Activated CD8-positive, alpha-beta memory T cell treated with anti-CD3 and anti-CD28 coated beads, Interleukin-2, amount 10 ng/mL, durations not matched to agents 7 days and 5 days (primary cell): Measurements from ENCODE around the gene TRIM71. TPM values are rescaled to one million over a fixed set of nuclear protein-coding genes. Genes with fewer than 3 reads are reported as not detected.

Source experiments
- ATAC-seq: fragments of 150-1000 bp; cut with Tn5 transposase; one replicate; pipeline ENCODE4 v1.10.0; 2021; ENCODE audit warnings: moderate library complexity
- CTCF ChIA-PET: fragments of 350-600 bp; sonication (Branson Sonifier 250); formaldehyde crosslinking; loops from one replicate; lab custom pipeline; 2021; ENCODE audit warnings: antibody characterized with exemption; lab: Charles Lee
- DNase-seq: peaks from one replicate; pipeline ENCODE4 v3.0.0-alpha.2; 2020
- H3K27ac Mint-ChIP-seq: one replicate; pipeline ENCODE4 v1.8.0; 2021; ENCODE audit warnings: mild to moderate bottlenecking, mixed read lengths
- H3K27me3 Mint-ChIP-seq: one replicate; pipeline ENCODE4 v1.8.0; 2021; ENCODE audit warnings: mixed read lengths
- H3K36me3 Mint-ChIP-seq: one replicate; pipeline ENCODE4 v1.8.0; 2021; ENCODE audit warnings: mild to moderate bottlenecking, mixed read lengths
- H3K4me1 Mint-ChIP-seq: one replicate; pipeline ENCODE4 v1.8.0; 2021; ENCODE audit warnings: mixed read lengths
- H3K4me3 Mint-ChIP-seq: one replicate; pipeline ENCODE4 v1.8.0; 2021; ENCODE audit warnings: mild to moderate bottlenecking, moderate library complexity, mixed read lengths
- H3K9me3 Mint-ChIP-seq: one replicate; pipeline ENCODE4 v1.8.0; 2022; ENCODE audit warnings: low read depth, mixed read lengths
- total RNA-seq, 2 experiments: library from RNA; stranded (reverse); gene quantifications; one replicate each; pipeline ENCODE4 v1.2.3, GENCODE V29; 2021

TRIM71 gene
- total RNA-seq, 2 experiments from 2014 or later, result 0.09 TPM; not detected in 1

GRCh38 chr3:32852146-32852545 lies 34.3 kb downstream of the TRIM71 start:
- H3K4me3 Mint-ChIP-seq, result no peak overlapping the region
- no peaks in the 10 kb centered on the region for H3K36me3 Mint-ChIP-seq
- no peak overlapping the region for H3K27ac Mint-ChIP-seq
- H3K27me3 Mint-ChIP-seq, result peaks cover 18% of the 10 kb centered on the region
- no peak for ATAC-seq
- H3K9me3 Mint-ChIP-seq, result no peaks in the 10 kb centered on the region
- CTCF ChIA-PET, result interaction anchor here (1.8 kb wide), 1 partner anchor 31 kb away, joined by 4 read pairs; no protein-coding TSS in a partner anchor
- H3K4me1 Mint-ChIP-seq, result no peaks in the 10 kb centered on the region
- DNase-seq, result no peak

GRCh38 chr3:32855350-32855953 lies 37.7 kb downstream of the TRIM71 start:
- DNase-seq, result no peak
- H3K27me3 Mint-ChIP-seq, result peaks cover 18% of the 10 kb centered on the region
- H3K4me1 Mint-ChIP-seq, result no peaks in the 10 kb centered on the region

GRCh38 chr3:32856355-32856889 lies 38.6 kb downstream of the TRIM71 start:
- Mint-ChIP-seq H3K9me3 (no peaks in the 10 kb centered on the region), H3K27ac (no peak overlapping the region), H3K27me3 (peaks cover 18% of the 10 kb centered on the region), H3K4me3 (no peak overlapping the region), H3K36me3 (no peaks in the 10 kb centered on the region), H3K4me1 (no peaks in the 10 kb centered on the region)
- DNase-seq, result no peak
- CTCF ChIA-PET, result no interaction called here
- no peak for ATAC-seq

More at GRCh38 chr3:32855350-32855953, 37.7 kb downstream of the TRIM71 start:
- Mint-ChIP-seq H3K9me3 (no peaks in the 10 kb centered on the region), H3K27ac (no peak overlapping the region), H3K4me3 (no peak overlapping the region), H3K36me3 (no peaks in the 10 kb centered on the region)
- ATAC-seq, result no peak
- CTCF ChIA-PET, result no interaction called here

- Mint-ChIP-seq H3K4me1 (no peaks in the 10 kb centered on the region), H3K27ac (no peak overlapping the region), H3K4me3 (no peak overlapping the region), H3K9me3 (no peaks in the 10 kb centered on the region), H3K36me3 (no peaks in the 10 kb centered on the region), H3K27me3 (peaks cover 13% of the 10 kb centered on the region)
- DNase-seq, result no peak
- no peak for ATAC-seq
- CTCF ChIA-PET, result no interaction called here
These were observed 39.2 kb downstream of the TRIM71 start for GRCh38 chr3:32856901-32857507.

- CTCF ChIA-PET, result no interaction called here
- DNase-seq (no peak), ATAC-seq (no peak)
- H3K4me3 Mint-ChIP-seq, result no peak overlapping the region
- no peaks in the 10 kb centered on the region for H3K4me1 Mint-ChIP-seq
- H3K27ac Mint-ChIP-seq, result no peak overlapping the region
- H3K36me3 Mint-ChIP-seq, result no peaks in the 10 kb centered on the region
- H3K27me3 Mint-ChIP-seq, result peaks cover 10% of the 10 kb centered on the region
- no peaks in the 10 kb centered on the region for H3K9me3 Mint-ChIP-seq
These were observed 40.1 kb downstream of the TRIM71 start for GRCh38 chr3:32857921-32858320.

GRCh38 chr3:32859604-32860237 lies 41.9 kb downstream of the TRIM71 start:
- H3K9me3 Mint-ChIP-seq, result no peaks in the 10 kb centered on the region
- H3K27ac Mint-ChIP-seq, result no peak overlapping the region
- no peak for ATAC-seq
- CTCF ChIA-PET, result no interaction called here
- H3K36me3 Mint-ChIP-seq, result no peaks in the 10 kb centered on the region
- H3K4me3 Mint-ChIP-seq, result no peak overlapping the region
- no peak for DNase-seq
- peaks cover 14% of the 10 kb centered on the region for H3K27me3 Mint-ChIP-seq
- no peaks in the 10 kb centered on the region for H3K4me1 Mint-ChIP-seq

- no peak for ATAC-seq
- Mint-ChIP-seq H3K4me3 (no peak overlapping the region), H3K27me3 (peaks cover 16% of the 10 kb centered on the region), H3K9me3 (no peaks in the 10 kb centered on the region), H3K36me3 (no peaks in the 10 kb centered on the region), H3K4me1 (no peaks in the 10 kb centered on the region), H3K27ac (no peak overlapping the region)
- CTCF ChIA-PET, result no interaction called here
- DNase-seq, result no peak
These were observed 42.7 kb downstream of the TRIM71 start for GRCh38 chr3:32860499-32860898.

- peaks cover 20% of the 10 kb centered on the region for H3K27me3 Mint-ChIP-seq
- no peak overlapping the region for H3K4me3 Mint-ChIP-seq
- no peak overlapping the region for H3K27ac Mint-ChIP-seq
- no peaks in the 10 kb centered on the region for H3K9me3 Mint-ChIP-seq
- H3K4me1 Mint-ChIP-seq, result no peaks in the 10 kb centered on the region
- DNase-seq (no peak), ATAC-seq (no peak)
- CTCF ChIA-PET, result no interaction called here
- H3K36me3 Mint-ChIP-seq, result no peaks in the 10 kb centered on the region
These were observed 43.9 kb downstream of the TRIM71 start for GRCh38 chr3:32861681-32862080.

- no peak overlapping the region for H3K4me3 Mint-ChIP-seq
- peaks cover 20% of the 10 kb centered on the region for H3K27me3 Mint-ChIP-seq
- H3K9me3 Mint-ChIP-seq, result no peaks in the 10 kb centered on the region
- no peaks in the 10 kb centered on the region for H3K4me1 Mint-ChIP-seq
- DNase-seq (no peak), ATAC-seq (no peak)
- H3K36me3 Mint-ChIP-seq, result no peaks in the 10 kb centered on the region
- H3K27ac Mint-ChIP-seq, result no peak overlapping the region
- CTCF ChIA-PET, result interaction anchor here (0.7 kb wide), 1 partner anchor 96 kb away, joined by 3 read pairs; no protein-coding TSS in a partner anchor
These were observed 44.6 kb downstream of the TRIM71 start for GRCh38 chr3:32862247-32862935.

GRCh38 chr3:32862936-32863487 lies 45.2 kb downstream of the TRIM71 start:
- H3K4me1 Mint-ChIP-seq, result no peaks in the 10 kb centered on the region
- ATAC-seq (no peak), DNase-seq (no peak)
- no peaks in the 10 kb centered on the region for H3K9me3 Mint-ChIP-seq
- no peak overlapping the region for H3K4me3 Mint-ChIP-seq
- no peak overlapping the region for H3K27ac Mint-ChIP-seq
- CTCF ChIA-PET, result interaction anchor here (0.6 to 0.7 kb wide), 3 partner anchors 96 to 487 kb away, joined by 3 read pairs; no protein-coding TSS in a partner anchor
- peaks cover 20% of the 10 kb centered on the region for H3K27me3 Mint-ChIP-seq
- H3K36me3 Mint-ChIP-seq, result no peaks in the 10 kb centered on the region

GRCh38 chr3:32865383-32865782 lies 47.6 kb downstream of the TRIM71 start:
- no peak for ATAC-seq
- Mint-ChIP-seq H3K9me3 (no peaks in the 10 kb centered on the region), H3K27ac (no peak overlapping the region), H3K36me3 (no peaks in the 10 kb centered on the region), H3K27me3 (peaks cover 18% of the 10 kb centered on the region), H3K4me1 (peaks cover 2% of the 10 kb centered on the region), H3K4me3 (no peak overlapping the region)
- CTCF ChIA-PET, result no interaction called here
- DNase-seq, result no peak

GRCh38 chr3:32866533-32866932 lies 48.7 kb downstream of the TRIM71 start:
- DNase-seq (no peak), ATAC-seq (no peak)
- Mint-ChIP-seq H3K27ac (no peak overlapping the region), H3K4me1 (peaks cover 3% of the 10 kb centered on the region), H3K27me3 (peaks cover 23% of the 10 kb centered on the region), H3K4me3 (no peak overlapping the region), H3K36me3 (no peaks in the 10 kb centered on the region), H3K9me3 (no peaks in the 10 kb centered on the region)
- CTCF ChIA-PET, result no interaction called here

GRCh38 chr3:32867954-32868353 lies 50.2 kb downstream of the TRIM71 start:
- CTCF ChIA-PET, result no interaction called here

More at GRCh38 chr3:32867954-32868353, 50.2 kb downstream of the TRIM71 start:
- H3K4me1 Mint-ChIP-seq, result peaks cover 3% of the 10 kb centered on the region
- ATAC-seq (no peak), DNase-seq (no peak)
- H3K4me3 Mint-ChIP-seq, result no peak overlapping the region
- peaks cover 32% of the 10 kb centered on the region for H3K27me3 Mint-ChIP-seq
- no peak overlapping the region for H3K27ac Mint-ChIP-seq
- no peaks in the 10 kb centered on the region for H3K36me3 Mint-ChIP-seq
- H3K9me3 Mint-ChIP-seq, result no peaks in the 10 kb centered on the region
